ENCODE data around the gene BACH2.
"Not testable (repeated sequence)": the region's sequence is repeated elsewhere in the genome, so short reads cannot be mapped to it uniquely, and the experiment has no call there.

Gene BACH2

DNA sequence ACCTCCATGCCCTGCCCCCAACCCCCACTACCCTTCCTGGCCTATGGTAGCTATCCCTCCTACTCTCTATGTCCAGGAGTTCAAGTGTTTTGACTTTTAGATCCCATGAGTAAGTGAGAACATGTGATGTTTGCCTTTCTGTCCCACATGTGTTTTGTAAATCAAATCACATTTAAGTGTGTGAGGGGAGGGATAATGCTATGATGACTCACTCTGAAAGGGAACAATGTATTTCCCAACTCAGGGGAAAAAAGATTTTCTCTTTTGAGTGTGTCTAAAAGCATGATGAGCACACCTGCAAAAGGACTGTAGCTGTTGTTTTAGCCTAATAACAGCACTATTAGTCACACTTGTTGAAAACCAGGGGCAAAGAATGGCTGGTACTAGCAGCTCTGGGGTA lies 208.6 kb downstream of the BACH2 start:
- DNase-seq = no peak

DNA sequence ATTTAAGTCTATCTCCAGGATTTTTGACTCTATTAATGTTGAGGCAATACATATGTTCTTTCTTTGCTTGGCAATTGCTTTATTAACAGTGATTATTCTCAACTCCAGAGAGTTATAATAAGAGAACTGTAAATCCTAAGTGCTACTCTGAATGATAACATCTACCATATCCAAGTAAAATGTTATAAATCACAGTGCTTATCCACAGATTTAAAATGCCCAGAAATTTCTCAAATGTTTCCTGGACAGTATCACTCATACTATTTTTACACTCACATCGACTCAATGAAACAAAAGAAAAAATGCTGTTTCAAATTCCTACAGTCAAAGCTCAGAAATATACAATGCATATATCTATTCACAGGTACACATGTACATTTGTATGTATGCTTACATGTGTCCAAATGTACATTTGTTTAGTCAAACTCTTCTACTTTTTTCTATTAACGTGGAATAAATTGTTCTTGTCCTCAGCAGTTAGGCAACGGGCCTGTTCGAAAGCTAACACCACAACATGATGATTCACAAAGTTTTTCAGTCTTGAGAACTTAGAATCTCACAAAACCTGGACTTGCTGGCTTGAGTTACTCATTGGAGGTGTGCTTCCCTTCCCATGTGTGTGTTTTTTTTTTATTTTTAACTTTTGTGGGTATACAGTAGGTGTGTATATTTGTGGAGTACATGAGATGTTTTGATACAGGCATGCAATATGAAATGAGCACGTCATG lies 209.4 kb downstream of the BACH2 start:
- no peak for DNase-seq

DNA sequence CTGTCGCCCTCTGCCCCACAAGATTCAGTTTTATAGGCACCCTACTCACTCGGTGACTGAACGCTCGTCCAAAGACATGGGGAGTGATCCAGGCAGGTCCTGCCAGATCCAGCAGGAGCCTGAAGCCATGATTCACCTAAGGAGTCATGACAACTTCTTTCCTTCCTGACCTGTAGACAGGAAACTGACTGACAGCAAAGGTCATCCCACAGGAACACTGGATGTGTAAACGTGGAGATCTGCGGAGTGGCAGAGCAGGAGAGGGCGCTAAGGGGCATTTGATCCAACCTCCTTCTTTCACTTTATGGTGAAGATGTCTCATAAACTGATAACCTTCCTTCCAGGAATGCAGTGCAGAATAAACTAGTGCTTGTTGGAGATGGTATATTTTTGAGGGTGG lies 210.1 kb downstream of the BACH2 start:
- no peak for DNase-seq

DNA sequence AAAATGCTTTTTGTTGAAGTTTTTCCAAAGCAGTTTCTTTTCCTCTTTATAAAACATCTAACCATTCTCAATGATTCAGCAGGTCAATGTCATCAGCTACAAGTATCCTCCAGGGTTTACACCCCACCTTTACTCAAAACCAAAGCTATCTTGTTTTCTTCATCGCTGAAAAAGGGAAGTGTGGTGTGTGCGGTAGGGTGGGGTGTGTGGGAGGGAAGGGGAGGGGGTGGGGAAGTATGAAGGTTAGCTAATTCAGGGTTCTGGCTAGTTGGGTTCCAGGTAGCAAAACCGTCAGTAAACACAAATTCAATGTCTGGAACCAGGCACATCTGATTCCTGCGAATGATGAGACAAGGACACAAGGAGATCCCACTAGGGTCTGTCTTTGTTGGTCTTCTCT lies 212.8 kb downstream of the BACH2 start:
- no peak for DNase-seq

DNA sequence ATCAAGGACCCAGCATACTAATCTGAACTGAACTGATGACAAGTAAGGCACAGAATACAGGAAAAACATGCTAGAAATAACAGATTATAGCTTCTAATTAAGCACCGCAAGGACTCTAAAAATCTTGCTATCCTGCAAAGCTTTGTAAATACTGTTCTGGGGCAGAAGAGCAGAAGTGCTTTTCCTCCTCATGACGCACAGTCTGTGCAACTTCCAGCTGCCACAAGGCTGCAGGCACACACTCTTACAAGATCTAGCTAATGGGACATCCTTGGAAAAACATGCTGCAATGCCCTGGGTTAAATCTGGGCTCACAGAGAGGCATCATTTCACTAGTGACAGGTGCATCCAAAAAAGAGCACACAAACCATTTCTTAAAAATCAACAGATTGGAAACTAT lies 213.8 kb downstream of the BACH2 start:
- no peak for DNase-seq

DNA sequence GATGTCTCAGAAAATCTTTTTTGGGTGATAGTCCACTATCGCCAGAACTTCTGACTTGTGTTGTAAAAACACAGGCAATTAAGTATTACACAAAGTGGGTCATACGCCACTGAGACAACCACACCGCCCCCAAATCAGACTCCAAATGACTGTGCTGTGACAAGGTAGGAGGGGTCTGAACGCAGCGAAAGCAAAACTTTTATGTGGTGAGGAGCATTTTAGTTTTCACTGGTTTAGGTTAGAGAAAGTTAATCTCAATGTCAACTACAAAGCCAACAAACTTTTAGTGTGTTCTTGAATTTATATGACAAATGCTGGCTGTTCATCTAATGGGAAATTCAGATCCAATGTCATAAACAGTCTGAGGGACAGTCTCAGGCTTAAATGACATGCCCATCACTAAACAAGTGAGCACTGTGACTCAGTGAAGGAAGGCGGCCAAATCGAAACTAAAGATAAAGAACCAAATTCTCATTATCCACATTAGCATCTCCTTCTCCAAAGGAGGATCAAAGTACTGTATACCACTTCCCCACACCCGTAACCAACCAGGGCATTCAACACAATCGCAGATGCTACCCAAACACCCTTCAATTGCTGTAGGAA lies 215.7 kb downstream of the BACH2 start:
- no peak for DNase-seq

DNA sequence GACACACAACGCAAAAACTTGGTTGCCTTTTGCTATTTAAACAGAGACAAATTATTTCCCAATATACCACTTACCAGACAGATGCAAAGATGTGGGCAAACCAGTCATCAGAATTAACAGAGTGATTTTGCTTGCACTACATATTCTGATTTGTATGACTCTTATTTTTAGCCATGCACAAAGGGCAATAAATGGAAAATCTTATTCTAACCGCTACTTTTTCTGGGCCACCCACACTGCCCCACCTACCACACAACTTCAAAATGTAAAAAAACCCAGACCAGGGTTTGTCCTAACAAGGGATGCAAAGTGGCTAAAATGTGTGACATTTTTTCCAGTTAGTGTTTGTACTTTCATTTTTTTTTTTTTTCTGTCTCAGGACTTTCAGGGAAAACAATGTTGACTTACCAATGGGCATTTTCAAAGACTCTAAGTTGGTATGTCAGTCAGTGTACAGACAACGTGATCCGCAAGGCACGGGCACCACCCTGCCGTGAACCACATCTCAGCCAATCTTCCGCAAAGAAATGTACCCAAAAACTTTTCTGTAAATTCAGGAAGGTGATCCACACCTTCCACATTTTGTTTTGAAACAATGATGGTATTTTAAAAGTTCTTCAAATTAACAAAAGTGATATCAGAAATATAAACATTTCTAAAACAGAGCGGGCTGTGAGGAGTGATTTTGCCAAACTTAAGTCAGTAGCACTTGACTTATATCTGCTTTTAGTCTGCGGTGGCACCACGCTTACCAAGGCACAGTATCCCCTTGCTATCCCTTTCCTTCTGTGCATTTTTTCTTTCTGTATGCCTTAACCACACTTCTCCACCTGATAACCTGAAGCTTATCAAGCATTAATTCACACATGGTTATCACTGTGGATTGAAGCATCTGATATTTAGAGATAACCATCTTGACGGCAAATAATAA lies 216.8 kb downstream of the BACH2 start:
- no peak for DNase-seq

DNA sequence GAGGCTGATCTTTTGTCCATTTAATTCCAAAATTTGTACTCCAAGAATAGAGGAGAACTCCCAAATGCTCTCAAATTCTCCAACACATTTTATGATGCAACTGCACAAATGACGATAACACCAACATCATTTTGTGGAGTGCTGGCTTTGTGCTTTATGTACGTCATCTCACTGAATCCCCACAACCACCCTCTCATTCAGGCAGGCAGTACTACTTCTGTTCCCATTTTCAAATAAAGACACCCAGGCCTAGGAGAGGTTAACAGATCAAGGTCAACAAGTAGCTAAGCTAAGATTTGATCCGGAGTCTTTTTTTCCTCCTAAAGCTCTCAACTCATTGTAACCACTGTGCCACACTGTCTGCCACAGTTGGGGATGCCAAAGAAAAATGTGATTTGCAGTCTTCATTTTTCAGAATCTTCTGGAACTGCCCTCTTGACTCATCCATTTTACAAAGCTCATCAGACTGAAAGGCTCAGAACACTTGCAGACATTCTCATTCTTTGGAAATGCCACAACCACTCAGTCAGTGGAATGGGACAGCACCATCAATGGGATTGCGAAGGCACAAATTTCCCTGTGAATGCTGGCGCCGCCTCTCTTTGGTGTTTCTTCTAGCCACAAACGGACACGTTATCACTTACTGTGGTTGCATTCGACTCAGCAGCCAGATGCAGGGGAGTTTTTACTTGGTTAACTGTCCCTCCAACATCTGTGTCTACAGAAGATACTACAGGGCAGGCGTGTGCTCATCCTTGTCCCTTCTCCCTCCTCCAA lies 217.9 kb downstream of the BACH2 start:
- no peak for DNase-seq

DNA sequence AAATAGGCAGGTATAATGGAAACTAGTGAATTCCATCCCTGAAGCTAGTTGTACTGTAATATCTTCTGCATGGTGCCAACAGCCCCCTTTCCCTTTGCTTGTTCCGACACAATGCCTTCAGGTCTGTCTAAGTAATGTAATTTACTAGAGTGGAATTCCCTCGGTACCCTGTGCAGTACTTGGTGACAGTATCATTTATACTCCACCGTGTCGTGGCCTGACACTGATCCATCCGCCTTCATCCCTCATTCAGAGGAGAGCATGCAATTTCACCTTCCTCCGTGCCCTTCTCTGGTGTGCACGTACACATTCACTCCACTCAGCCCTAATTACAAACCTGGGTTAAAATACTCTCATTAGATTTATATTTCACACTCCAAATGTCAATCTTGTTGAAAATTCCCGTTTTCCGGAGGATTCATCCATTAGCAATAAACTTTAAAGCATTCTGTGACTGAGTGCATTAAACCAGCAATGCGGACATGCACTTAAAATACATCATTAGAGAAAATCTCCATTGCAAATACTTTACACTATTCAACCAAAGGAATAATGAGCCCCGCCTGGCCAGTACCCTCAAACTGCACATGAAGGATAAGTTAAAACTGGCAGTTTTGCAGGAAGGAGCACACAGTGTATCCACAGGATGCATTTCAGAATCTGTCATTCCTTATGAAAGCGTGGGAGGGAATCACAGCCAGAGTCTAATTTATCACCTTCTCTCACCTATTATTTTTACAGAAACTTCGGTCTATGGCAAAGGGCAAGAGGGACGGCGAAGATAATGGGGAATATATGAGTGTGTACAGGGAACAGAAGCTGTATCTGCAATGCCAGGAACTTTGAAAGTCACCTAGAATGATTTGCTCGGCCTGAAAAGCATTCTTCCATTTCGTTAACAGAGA lies 219.9 kb downstream of the BACH2 start:
- DNase-seq = no peak

DNA sequence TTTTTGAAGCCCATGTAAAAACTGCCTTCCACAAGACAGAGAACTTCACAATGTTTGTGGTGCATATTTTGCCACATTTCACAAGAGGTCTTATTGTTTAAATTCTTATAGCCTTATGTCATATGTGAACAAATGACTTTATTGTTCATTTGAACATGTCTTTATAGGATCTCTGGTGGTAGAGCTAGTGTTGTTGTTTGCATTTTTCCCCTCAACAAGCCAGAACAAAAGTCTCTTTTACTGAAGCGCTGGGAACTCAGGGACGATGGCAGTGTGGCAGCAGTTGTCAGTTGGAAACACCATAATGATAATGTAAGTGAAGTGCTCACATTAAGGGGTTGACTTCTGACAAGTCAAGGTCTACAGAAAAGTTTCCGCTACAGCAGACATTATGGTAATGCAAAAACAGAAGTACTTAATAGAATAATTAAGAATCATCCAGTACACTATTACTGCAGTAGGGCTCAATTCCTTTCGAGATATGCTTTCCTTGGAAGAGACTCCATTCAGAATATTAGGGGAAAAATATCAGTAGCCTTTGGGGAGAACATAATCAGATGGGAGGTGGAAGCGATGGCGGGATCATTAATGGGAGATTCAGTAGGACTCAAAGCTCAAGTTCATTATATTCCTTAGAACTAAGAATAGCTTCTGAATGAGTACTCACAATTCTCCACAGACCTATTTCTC lies 222.3 kb downstream of the BACH2 start:
- no peak for DNase-seq

DNA sequence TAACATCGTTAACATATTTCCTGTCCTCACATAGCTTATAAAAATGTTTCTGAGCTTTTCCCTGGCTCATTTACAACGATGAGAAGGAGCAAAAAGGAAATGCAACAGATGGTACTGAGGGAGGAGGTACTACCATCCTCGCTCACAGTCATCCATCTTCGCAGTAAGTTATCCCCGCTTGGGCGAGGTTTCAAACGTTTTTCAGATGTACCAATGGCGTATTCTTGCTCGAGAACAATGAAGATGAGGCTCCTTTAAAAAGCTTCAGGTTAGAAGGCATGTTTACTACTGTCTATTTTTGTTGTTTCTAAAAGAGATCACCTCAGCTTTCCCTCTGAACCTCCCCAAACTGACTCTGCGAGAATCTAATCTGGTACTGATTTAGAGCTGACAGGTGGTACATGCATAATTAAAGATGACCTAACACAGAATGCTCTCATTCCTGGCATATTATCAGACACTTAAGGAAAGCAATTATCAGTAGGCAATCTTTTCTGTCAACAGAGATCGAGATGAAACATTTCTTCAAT lies 223.6 kb downstream of the BACH2 start:
- no peak for DNase-seq

DNA sequence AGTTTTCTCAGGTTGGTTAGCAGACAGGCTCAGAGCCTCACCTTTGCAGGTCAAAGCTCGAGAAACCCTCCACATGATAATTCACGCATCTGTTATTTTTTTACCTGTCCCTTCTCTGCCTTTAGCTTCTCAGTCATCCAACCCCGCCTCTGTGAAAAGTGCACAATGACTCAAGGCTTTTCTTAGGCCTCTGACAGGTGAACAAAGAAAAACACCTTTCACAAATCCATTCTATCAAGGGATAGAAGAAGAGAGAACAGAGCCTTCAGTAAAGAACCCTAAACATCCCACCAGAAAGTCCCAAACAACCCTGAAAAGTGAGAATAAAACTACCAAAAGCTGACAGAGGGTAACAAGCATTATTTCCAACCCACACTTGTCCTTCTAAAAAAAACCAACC lies 224.1 kb downstream of the BACH2 start:
- DNase-seq = no peak

DNA sequence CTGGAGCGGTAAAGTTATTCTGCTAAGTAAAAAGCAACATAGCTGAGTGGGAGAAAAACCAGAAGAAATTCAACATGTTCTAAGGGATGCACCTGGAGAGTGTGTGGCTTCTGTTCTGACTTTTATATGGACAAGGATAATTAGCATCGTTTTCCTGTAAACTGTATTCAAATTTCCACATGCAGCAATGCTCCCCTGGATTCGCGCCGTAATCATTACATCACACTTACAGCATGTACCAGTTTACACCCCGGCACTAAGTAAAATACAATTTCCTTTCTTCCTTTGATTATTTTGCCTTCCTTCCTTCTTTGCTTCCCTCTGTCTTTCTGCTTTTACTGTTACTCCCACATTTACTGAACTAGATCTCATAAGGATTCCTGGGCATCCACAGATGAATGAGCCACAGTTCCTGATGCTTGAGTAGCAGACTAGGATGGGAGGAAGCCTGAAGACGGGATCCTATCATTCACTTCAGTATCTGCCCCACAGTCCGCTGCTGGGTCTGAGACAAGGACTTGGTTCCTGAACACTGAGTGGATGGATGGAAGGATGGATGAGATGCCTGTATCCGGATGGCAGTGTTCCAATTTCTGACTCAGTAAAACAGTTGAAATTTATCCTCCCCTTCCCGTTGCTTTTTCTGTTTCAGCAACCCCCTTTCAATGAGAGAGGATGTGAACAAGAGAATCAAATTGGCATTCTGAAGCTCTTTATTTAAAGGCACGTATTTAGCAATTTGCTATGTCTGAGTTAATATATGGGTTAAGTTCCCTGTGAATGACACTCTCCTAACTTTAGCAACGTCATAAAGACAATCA lies 227.7 kb downstream of the BACH2 start:
- DNase-seq = no peak

DNA sequence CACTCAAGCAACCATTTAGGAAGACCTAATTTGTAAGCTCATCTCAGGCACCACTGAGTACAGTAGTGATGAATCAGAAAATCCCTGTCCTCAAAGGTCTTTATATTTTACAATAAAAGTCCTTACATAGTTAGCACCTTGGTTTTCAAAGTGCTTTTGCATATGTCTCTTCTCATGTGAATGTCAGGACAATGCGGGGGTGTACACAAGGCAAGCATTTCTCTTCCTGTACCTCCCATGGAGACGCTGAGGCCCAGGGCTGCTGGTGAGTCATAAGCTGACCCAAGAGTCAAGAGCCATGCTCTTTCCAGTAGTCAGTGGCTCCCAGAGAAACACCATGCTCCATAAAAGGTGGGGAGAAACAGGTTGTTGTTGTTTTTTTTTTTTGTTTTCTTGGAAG lies 228.4 kb downstream of the BACH2 start:
- no peak for DNase-seq

DNA sequence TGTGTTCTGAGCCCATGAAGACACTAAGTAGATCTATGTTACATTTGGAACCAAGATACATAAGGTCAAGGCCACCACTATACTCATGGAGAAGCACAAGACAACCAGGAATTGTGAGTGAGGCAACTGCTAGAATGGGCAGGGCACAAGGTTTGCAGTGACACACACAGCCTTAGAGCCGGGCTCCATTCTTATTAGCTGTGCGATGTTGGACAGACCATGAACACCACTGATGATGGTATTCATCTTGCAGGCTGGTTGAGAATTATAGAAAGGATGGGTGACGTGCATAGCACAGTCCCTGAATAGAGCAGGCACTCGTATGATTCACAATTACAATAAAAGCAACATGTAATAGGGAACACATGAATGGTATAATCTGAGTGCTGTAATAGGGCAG lies 229.9 kb downstream of the BACH2 start:
- no peak for DNase-seq

DNA sequence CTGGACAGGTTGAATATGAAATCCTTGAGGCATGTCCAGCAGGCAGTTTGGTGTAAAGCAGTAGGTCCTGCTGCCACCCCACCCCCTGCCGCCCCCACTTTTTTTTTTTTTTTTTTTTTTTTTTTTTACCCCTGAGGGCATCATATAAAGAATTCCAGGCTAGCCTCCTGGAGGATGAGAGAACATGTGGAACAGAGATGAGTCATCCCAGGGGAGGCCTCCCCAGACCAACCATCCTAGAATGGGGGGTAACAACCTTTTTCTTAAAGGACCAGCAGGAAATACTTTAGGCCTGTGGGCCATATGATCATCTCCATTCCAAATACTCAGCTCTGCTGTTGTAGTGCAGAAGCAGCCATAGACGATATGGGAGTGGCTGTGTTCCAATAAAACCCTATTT lies 231.5 kb downstream of the BACH2 start:
- DNase-seq = no peak

DNA sequence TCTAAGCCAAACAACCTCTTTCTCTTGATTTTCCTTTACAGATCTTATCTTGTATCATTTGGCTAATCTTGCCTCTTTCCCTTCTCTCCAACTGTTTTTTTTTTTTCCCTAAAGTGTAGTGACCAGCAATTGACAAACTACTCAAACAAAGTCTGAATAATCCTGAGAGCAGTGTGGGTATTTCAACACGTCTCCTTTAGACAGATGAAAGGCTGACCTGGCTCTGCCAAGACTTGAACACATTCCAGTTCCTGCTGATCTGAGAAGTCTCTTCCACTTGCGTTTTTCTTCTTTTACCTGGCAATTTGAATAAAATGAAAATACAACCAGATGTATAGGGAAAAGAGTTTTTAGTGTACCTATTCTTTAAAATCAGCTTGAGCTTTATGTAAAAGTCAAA lies 234.0 kb downstream of the BACH2 start:
- no peak for DNase-seq

DNA sequence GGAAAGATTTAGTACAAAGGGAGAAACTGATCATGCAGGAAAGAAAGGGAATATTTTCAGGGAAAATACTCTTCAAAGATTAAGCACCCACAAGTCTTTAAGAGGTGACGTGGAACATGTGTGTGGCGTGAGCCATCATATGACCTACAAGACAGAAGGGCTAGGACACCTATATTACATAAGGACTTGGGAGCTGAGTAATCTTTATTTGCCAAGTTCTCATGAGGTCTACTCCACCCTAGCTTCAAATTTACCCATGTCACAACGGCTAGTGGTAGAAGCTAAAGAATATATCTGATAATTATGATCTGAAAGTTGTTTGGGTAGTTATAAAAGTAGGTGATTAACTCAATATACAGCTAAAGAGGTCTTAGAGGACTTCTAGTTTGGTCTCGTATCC lies 234.6 kb downstream of the BACH2 start:
- DNase-seq = no peak

DNA sequence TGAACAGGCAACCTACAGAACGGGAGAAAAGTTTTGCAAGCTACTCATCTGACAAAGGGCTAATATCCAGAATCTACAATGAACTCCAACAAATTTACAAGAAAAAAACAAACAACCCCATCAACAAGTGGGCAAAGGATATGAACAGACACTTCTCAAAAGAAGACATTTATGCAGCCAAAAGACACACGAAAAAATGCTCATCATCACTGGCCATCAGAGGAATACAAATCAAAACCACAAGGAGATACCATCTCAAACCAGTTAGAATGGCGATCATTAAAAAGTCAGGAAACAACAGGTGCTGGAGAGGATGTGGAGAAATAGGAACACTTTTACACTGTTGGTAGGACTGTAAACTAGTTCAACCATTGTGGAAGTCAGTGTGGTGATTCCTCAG lies 237.5 kb downstream of the BACH2 start:
- not testable (repeated sequence) for DNase-seq

DNA sequence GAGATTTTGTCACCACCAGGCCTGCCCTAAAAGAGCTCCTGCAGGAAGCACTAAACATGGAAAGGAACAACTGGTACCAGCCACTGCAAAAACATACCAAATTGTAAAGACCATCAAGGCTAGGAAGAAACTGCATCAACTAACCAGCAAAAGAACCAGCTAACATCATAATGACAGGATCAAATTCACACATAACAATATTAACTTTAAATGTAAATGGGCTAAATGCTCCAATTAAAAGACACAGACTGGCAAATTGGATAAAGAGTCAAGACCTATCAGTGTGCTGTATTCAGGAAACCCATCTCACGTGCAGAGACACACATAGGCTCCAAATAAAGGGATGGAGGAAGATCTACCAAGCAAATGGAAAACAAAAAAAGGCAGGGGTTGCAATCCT lies 240.7 kb downstream of the BACH2 start:
- DNase-seq = not testable (repeated sequence)
